MCF 10A (cell line): ENCODE measurements around the gene C1QTNF9B. TPM values are rescaled to one million over a fixed set of nuclear protein-coding genes. Genes with fewer than 3 reads are reported as not detected.

Experiments used
- BruUV-seq: library from RNA; stranded (reverse); fragments of 400-500 nt; replicated peaks from 2 replicates; lab custom pipeline; 2021; lab: Mats Ljungman, UMichigan
- CTCF ChIA-PET: fragments of 300-600 bp; sonication (Branson Sonifier 250); formaldehyde crosslinking; extraction: SDS; loops from one replicate; lab custom pipeline; 2021; ENCODE audit warnings: antibody characterized with exemption, inconsistent platforms; lab: Yijun Ruan, JAX
- POLR2A ChIA-PET: fragments of 300-600, 350-650 bp; sonication (Branson Sonifier 250); formaldehyde crosslinking; extraction: SDS; loops from one replicate; lab custom pipeline; 2020; ENCODE audit warnings: antibody characterized with exemption, inconsistent platforms; lab: Yijun Ruan, JAX
- DNase-seq: peaks from one replicate; pipeline ENCODE4 v3.0.0-alpha.2; 2018; ENCODE audit not compliant: unreplicated experiment
- H3K27ac Mint-ChIP-seq: one replicate; pipeline ENCODE4 v1.8.0; 2022; ENCODE audit warnings: mild to moderate bottlenecking, low read depth, mixed read lengths; ENCODE audit not compliant: unreplicated experiment
- H3K27me3 Mint-ChIP-seq: one replicate; pipeline ENCODE4 v1.8.0; 2022; ENCODE audit warnings: mixed read lengths; ENCODE audit not compliant: insufficient read depth, unreplicated experiment
- H3K36me3 Mint-ChIP-seq: one replicate; pipeline ENCODE4 v1.8.0; 2022; ENCODE audit warnings: mild to moderate bottlenecking, moderate library complexity, mixed read lengths; ENCODE audit not compliant: insufficient read depth, unreplicated experiment
- H3K4me1 Mint-ChIP-seq: one replicate; pipeline ENCODE4 v1.8.0; 2022; ENCODE audit warnings: mixed read lengths; ENCODE audit not compliant: insufficient read depth, unreplicated experiment
- H3K4me3 Mint-ChIP-seq: one replicate; pipeline ENCODE4 v1.8.0; 2022; ENCODE audit warnings: mild to moderate bottlenecking, moderate library complexity, mixed read lengths; ENCODE audit not compliant: unreplicated experiment
- H3K9me3 Mint-ChIP-seq: one replicate; pipeline ENCODE4 v1.8.0; 2022; ENCODE audit warnings: mixed read lengths; ENCODE audit not compliant: unreplicated experiment
- intact Hi-C: fragments of 100-400 bp; cut with micrococcal nuclease; formaldehyde crosslinking; loops from 2 replicates; pipeline ENCODE4 v1.14.1; 2022
- total RNA-seq: library from RNA; stranded (reverse); gene quantifications from 2 replicates; pipeline ENCODE4 v1.2.3, GENCODE V29; 2022
- TF ChIP-seq, protein P1 (sequence below): fragments of 200-600 bp; IDR thresholded peaks from one replicate; pipeline ENCODE4 v1.8.0; 2022; ENCODE audit warnings: antibody characterized with exemption, mild to moderate bottlenecking; ENCODE audit not compliant: unreplicated experiment

Gene C1QTNF9B
- total RNA-seq, 1 experiment from 2014 or later = not detected

- H3K27me3 Mint-ChIP-seq = no peaks in the 10 kb centered on the region
- no peaks in the 10 kb centered on the region for H3K9me3 Mint-ChIP-seq
- no peak overlapping the region for H3K27ac Mint-ChIP-seq
- ChIA-PET CTCF (no interaction called here), POLR2A (interaction anchor here (0.7 kb wide), 2 partner anchors 11 to 361 kb away, joined by 3 to 4 read pairs; no protein-coding TSS in a partner anchor)
- no peak for DNase-seq
- peaks cover 6% of the 10 kb centered on the region for H3K36me3 Mint-ChIP-seq
- peaks cover 5% of the 10 kb centered on the region for H3K4me1 Mint-ChIP-seq
- intact Hi-C loops = no loop called here
- no peak overlapping the region for H3K4me3 Mint-ChIP-seq
- TF ChIP-seq, protein P1, sequence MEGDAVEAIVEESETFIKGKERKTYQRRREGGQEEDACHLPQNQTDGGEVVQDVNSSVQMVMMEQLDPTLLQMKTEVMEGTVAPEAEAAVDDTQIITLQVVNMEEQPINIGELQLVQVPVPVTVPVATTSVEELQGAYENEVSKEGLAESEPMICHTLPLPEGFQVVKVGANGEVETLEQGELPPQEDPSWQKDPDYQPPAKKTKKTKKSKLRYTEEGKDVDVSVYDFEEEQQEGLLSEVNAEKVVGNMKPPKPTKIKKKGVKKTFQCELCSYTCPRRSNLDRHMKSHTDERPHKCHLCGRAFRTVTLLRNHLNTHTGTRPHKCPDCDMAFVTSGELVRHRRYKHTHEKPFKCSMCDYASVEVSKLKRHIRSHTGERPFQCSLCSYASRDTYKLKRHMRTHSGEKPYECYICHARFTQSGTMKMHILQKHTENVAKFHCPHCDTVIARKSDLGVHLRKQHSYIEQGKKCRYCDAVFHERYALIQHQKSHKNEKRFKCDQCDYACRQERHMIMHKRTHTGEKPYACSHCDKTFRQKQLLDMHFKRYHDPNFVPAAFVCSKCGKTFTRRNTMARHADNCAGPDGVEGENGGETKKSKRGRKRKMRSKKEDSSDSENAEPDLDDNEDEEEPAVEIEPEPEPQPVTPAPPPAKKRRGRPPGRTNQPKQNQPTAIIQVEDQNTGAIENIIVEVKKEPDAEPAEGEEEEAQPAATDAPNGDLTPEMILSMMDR = no peak
- no TSS peak for BruUV-seq
These were observed 47.6 kb downstream of the C1QTNF9B start for GRCh38 chr13:23849670-23850069.

- ChIA-PET CTCF (interaction anchor here (0.6 kb wide), 1 partner anchor 1090 kb away, joined by 3 read pairs; no protein-coding TSS in a partner anchor), POLR2A (no interaction called here)
- H3K9me3 Mint-ChIP-seq = no peaks in the 10 kb centered on the region
- H3K4me3 Mint-ChIP-seq = no peak overlapping the region
- DNase-seq = no peak
- peaks cover 5% of the 10 kb centered on the region for H3K4me1 Mint-ChIP-seq
- BruUV-seq = no TSS peak
- H3K27me3 Mint-ChIP-seq = no peaks in the 10 kb centered on the region
- peaks cover 12% of the 10 kb centered on the region for H3K36me3 Mint-ChIP-seq
- intact Hi-C loops = no loop called here
- H3K27ac Mint-ChIP-seq = no peak overlapping the region
- TF ChIP-seq, protein P1 = no peak
These were observed 48.6 kb downstream of the C1QTNF9B start for GRCh38 chr13:23848646-23849141.

- no peak for DNase-seq
- CTCF ChIA-PET = interaction anchor here (0.6 kb wide), 1 partner anchor 1090 kb away, joined by 3 read pairs; no protein-coding TSS in a partner anchor
- Mint-ChIP-seq H3K27me3 (no peaks in the 10 kb centered on the region), H3K4me1 (peaks cover 5% of the 10 kb centered on the region), H3K27ac (no peak overlapping the region), H3K4me3 (no peak overlapping the region), H3K36me3 (peaks cover 12% of the 10 kb centered on the region), H3K9me3 (no peaks in the 10 kb centered on the region)
- BruUV-seq = no TSS peak
- POLR2A ChIA-PET = interaction anchor here (1.0 kb wide), 1 partner anchor 18 kb away, joined by 3 read pairs; no protein-coding TSS in a partner anchor
- TF ChIP-seq, protein P1 = no peak
- intact Hi-C loops = no loop called here
These were observed 49.3 kb downstream of the C1QTNF9B start for GRCh38 chr13:23848019-23848418.

GRCh38 chr13:23847497-23847896 lies 49.8 kb downstream of the C1QTNF9B start:
- intact Hi-C loops = no loop called here
- DNase-seq = no peak
- Mint-ChIP-seq H3K4me3 (no peak overlapping the region), H3K9me3 (no peaks in the 10 kb centered on the region), H3K4me1 (peaks cover 5% of the 10 kb centered on the region), H3K27ac (no peak overlapping the region), H3K27me3 (no peaks in the 10 kb centered on the region), H3K36me3 (peaks cover 15% of the 10 kb centered on the region)
- ChIA-PET CTCF (interaction anchor here (0.8 kb wide), 1 partner anchor 42 kb away, joined by 3 read pairs; no protein-coding TSS in a partner anchor), POLR2A (interaction anchor here (1.0 kb wide), 1 partner anchor 19 kb away, joined by 3 read pairs; no protein-coding TSS in a partner anchor)
- BruUV-seq = no TSS peak
- TF ChIP-seq, protein P1 = no peak
